ENCODE data around the gene CMSS1.
"Not testable (repeated sequence)": the region's sequence is repeated elsewhere in the genome, so short reads cannot be mapped to it uniquely, and the experiment has no call there.

CMSS1 gene

GRCh38 chr3:99838755-99839154 is 21.1 kb downstream of the CMSS1 start:
- in situ Hi-C loops (cut with MboI; ENCODE audit: low sequenced_read_pairs, unreplicated experiment) = loop anchor here (5.0 to 25.0 kb wide), 2 partner anchors 414 to 749 kb away; no protein-coding TSS in a partner anchor
- TF ChIP-seq CTCF (IDR thresholded peaks at IDR 0.05; ENCODE audit: borderline replicate concordance, control extremely low read depth, extremely low read depth, insufficient read depth, missing control alignments) = no peak
- no peak for DNase-seq (ENCODE audit: low spot score)

- TF ChIP-seq CTCF (IDR thresholded peaks at IDR 0.05; ENCODE audit: borderline replicate concordance, control extremely low read depth, extremely low read depth, insufficient read depth, missing control alignments) = no peak
- DNase-seq (ENCODE audit: low spot score) = no peak
- in situ Hi-C loops (cut with MboI; ENCODE audit: low sequenced_read_pairs, unreplicated experiment) = loop anchor here (5.0 to 25.0 kb wide), 2 partner anchors 413 to 748 kb away; no protein-coding TSS in a partner anchor
These were observed 22.0 kb downstream of the CMSS1 start for GRCh38 chr3:99839613-99840012.

- in situ Hi-C loops (cut with MboI; ENCODE audit: low sequenced_read_pairs, unreplicated experiment) = loop anchor here (25.0 kb wide), 1 partner anchor 745 kb away; no protein-coding TSS in a partner anchor
- DNase-seq (ENCODE audit: low spot score) = not testable (repeated sequence)
These were observed 24.3 kb downstream of the CMSS1 start for GRCh38 chr3:99841949-99842348.

GRCh38 chr3:99842826-99843589 is 25.3 kb downstream of the CMSS1 start:
- in situ Hi-C loops (cut with MboI; ENCODE audit: low sequenced_read_pairs, unreplicated experiment) = loop anchor here (25.0 kb wide), 1 partner anchor 744 kb away; no protein-coding TSS in a partner anchor
- no peak for DNase-seq (ENCODE audit: low spot score)
- peak; percentile 37 for TF ChIP-seq CTCF (IDR thresholded peaks at IDR 0.05; ENCODE audit: borderline replicate concordance, control extremely low read depth, extremely low read depth, insufficient read depth, missing control alignments)

GRCh38 chr3:99843590-99844258 is 26.1 kb downstream of the CMSS1 start:
- in situ Hi-C loops (cut with MboI; ENCODE audit: low sequenced_read_pairs, unreplicated experiment) = loop anchor here (25.0 kb wide), 1 partner anchor 744 kb away; no protein-coding TSS in a partner anchor
- TF ChIP-seq CTCF (IDR thresholded peaks at IDR 0.05; ENCODE audit: borderline replicate concordance, control extremely low read depth, extremely low read depth, insufficient read depth, missing control alignments) = no peak

GRCh38 chr3:99845331-99845730 is 27.7 kb downstream of the CMSS1 start:
- no peak for DNase-seq (ENCODE audit: low spot score)
- in situ Hi-C loops (cut with MboI; ENCODE audit: low sequenced_read_pairs, unreplicated experiment) = loop anchor here (25.0 kb wide), 1 partner anchor 742 kb away; no protein-coding TSS in a partner anchor
- TF ChIP-seq CTCF (IDR thresholded peaks at IDR 0.05; ENCODE audit: borderline replicate concordance, control extremely low read depth, extremely low read depth, insufficient read depth, missing control alignments) = no peak

More at GRCh38 chr3:99843590-99844258, 26.1 kb downstream of the CMSS1 start:
- no peak for DNase-seq (ENCODE audit: low spot score)
